IMR-90 (cell line): Measurements from ENCODE around the gene NEURL1. TPM values are rescaled to one million over a fixed set of nuclear protein-coding genes. Genes with fewer than 3 reads are reported as not detected.

Source experiments
- ATAC-seq: fragments of 200-7000 bp; cut with Tn5 transposase; 2 replicates; pipeline ENCODE4 v1.9.1; 2020; ENCODE audit warnings: low read depth, mild to moderate bottlenecking, moderate library complexity
- BruUV-seq: library from RNA; stranded (reverse); fragments of 400-500 nt; replicated peaks from 2 replicates; lab custom pipeline; 2021; lab: Mats Ljungman, UMichigan
- CTCF ChIA-PET: fragments of 300-600 bp; formaldehyde crosslinking; extraction: SDS; loops from one replicate; lab custom pipeline; 2021; ENCODE audit warnings: antibody characterized with exemption; lab: Yijun Ruan, JAX
- POLR2A ChIA-PET: fragments of 300-600 bp; sonication (Branson Sonifier 250); formaldehyde crosslinking; loops from one replicate; lab custom pipeline; 2022; ENCODE audit warnings: antibody characterized with exemption; ENCODE audit not compliant: unreplicated experiment; lab: Charles Lee
- DNase-seq: peaks from one replicate; pipeline ENCODE4 v3.0.0; 2013
- H2AFZ ChIP-seq: replicated peaks from 2 replicates; pipeline ENCODE3; 2013; ENCODE audit warnings: low read length, mild to moderate bottlenecking; ENCODE audit not compliant: poor library complexity
- H2AK5ac ChIP-seq: 2 replicates; pipeline ENCODE4 v1.6.1; 2013; ENCODE audit warnings: low read depth, low read length, inconsistent platforms
- H2AK9ac ChIP-seq: replicated peaks from 2 replicates; pipeline ENCODE3; 2013; ENCODE audit warnings: mild to moderate bottlenecking, low read depth, low read length, moderate library complexity; ENCODE audit not compliant: poor library complexity
- H2BK120ac ChIP-seq: 2 replicates; pipeline ENCODE4 v1.6.1; 2013; ENCODE audit warnings: low read depth, low read length, inconsistent platforms
- H2BK15ac ChIP-seq: 3 replicates; pipeline ENCODE4 v1.6.1; 2013; ENCODE audit warnings: low read depth, low read length, inconsistent platforms
- H2BK20ac ChIP-seq: 2 replicates; pipeline ENCODE4 v1.6.1; 2013; ENCODE audit warnings: low read depth, mild to moderate bottlenecking, inconsistent platforms, low read length, moderate library complexity
- H2BK5ac ChIP-seq: 2 replicates; pipeline ENCODE4 v1.6.1; 2013; ENCODE audit warnings: mild to moderate bottlenecking, low read depth, low read length, inconsistent platforms; ENCODE audit not compliant: poor library complexity, severe bottlenecking
- H3K14ac ChIP-seq: replicated peaks from 2 replicates; pipeline ENCODE4 v1.6.1; 2013; ENCODE audit warnings: low read depth, low read length, inconsistent platforms
- H3K18ac ChIP-seq: 2 replicates; pipeline ENCODE4 v1.6.1; 2013; ENCODE audit warnings: low read depth, low read length, control low read depth
- H3K23ac ChIP-seq: 2 replicates; pipeline ENCODE4 v1.6.1; 2013; ENCODE audit warnings: low read depth, low read length, inconsistent platforms
- H3K27ac ChIP-seq: 2 replicates; pipeline ENCODE4 v1.5.1; 2013; ENCODE audit warnings: mild to moderate bottlenecking, control low read depth, low read length; ENCODE audit not compliant: insufficient read depth
- H3K27me3 ChIP-seq: 2 replicates; pipeline ENCODE4 v1.6.1; 2013; ENCODE audit warnings: low read length; ENCODE audit not compliant: control insufficient read depth, insufficient read depth
- H3K36me3 ChIP-seq: 2 replicates; pipeline ENCODE4 v1.6.1; 2013; ENCODE audit warnings: low read length, mixed read lengths; ENCODE audit not compliant: control insufficient read depth, insufficient read depth
- H3K4ac ChIP-seq: 2 replicates; pipeline ENCODE4 v1.6.1; 2013; ENCODE audit warnings: low read depth, low read length, inconsistent platforms
- H3K4me1 ChIP-seq: 2 replicates; pipeline ENCODE4 v1.6.1; 2013; ENCODE audit warnings: low read length, mixed read lengths; ENCODE audit not compliant: control insufficient read depth, insufficient read depth
- H3K4me2 ChIP-seq: 2 replicates; pipeline ENCODE4 v1.6.1; 2013; ENCODE audit warnings: low read depth, mild to moderate bottlenecking, control low read depth, low read length, moderate library complexity
- H3K4me3 ChIP-seq: 2 replicates; pipeline ENCODE4 v1.5.1; 2013; ENCODE audit warnings: low read depth, mild to moderate bottlenecking, control low read depth, low read length, moderate library complexity; ENCODE audit not compliant: insufficient read depth
- H3K56ac ChIP-seq: 2 replicates; pipeline ENCODE4 v1.6.1; 2013; ENCODE audit warnings: low read length, inconsistent platforms; ENCODE audit not compliant: insufficient read depth; ENCODE audit errors: extremely low read depth
- H3K79me1 ChIP-seq, 2 experiments: 2 replicates each; pipeline ENCODE4 v1.6.1; 2013; ENCODE audit warnings: low read length in 2 of 2, inconsistent platforms in 1 of 2, low read depth in 1 of 2
- H3K9ac ChIP-seq: 2 replicates; pipeline ENCODE4 v1.6.1; 2013; ENCODE audit warnings: low read depth, low read length, control low read depth
- H3K9me1 ChIP-seq: 2 replicates; pipeline ENCODE4 v1.6.1; 2013; ENCODE audit warnings: low read length, inconsistent platforms; ENCODE audit not compliant: insufficient read depth
- H3K9me3 ChIP-seq: 2 replicates; pipeline ENCODE4 v1.6.1; 2013; ENCODE audit warnings: low read length; ENCODE audit not compliant: control insufficient read depth, insufficient read depth
- H4K20me1 ChIP-seq: 2 replicates; pipeline ENCODE4 v1.6.1; 2013; ENCODE audit warnings: low read length, inconsistent platforms; ENCODE audit not compliant: insufficient read depth
- H4K5ac ChIP-seq: 2 replicates; pipeline ENCODE4 v1.6.1; 2013; ENCODE audit warnings: mild to moderate bottlenecking, low read depth, low read length, control low read depth
- H4K8ac ChIP-seq, 2 experiments: 2 replicates each; pipeline ENCODE4 v1.6.1; 2013; ENCODE audit warnings: low read depth in 2 of 2, low read length in 2 of 2, control low read depth in 1 of 2, inconsistent platforms in 1 of 2
- H4K91ac ChIP-seq: 2 replicates; pipeline ENCODE4 v1.6.1; 2013; ENCODE audit warnings: low read depth, low read length, inconsistent platforms; ENCODE audit not compliant: insufficient read depth
- BHLHE40 ChIP-seq: fragments of 150-350 bp; IDR thresholded peaks from 2 replicates; pipeline ENCODE4 v1.6.1; 2016; ENCODE audit warnings: mild to moderate bottlenecking, low read depth, low read length
- CHD1 ChIP-seq: IDR thresholded peaks from 2 replicates; pipeline ENCODE4 v1.6.1; 2012; ENCODE audit warnings: low read depth, low read length, improper control_type of control experiment
- CTCF ChIP-seq: conservative IDR thresholded peaks from 2 replicates; pipeline ENCODE4 v1.5.1; 2012; ENCODE audit warnings: mild to moderate bottlenecking, low read depth, low read length, improper control_type of control experiment
- FOS ChIP-seq: fragments of 150-350 bp; IDR thresholded peaks from 2 replicates; pipeline ENCODE4 v1.6.1; 2016; ENCODE audit warnings: low read depth, low read length
- MAFK ChIP-seq: IDR thresholded peaks from 2 replicates; pipeline ENCODE4 v1.6.1; 2012; ENCODE audit warnings: low read depth, low read length, improper control_type of control experiment
- MAZ ChIP-seq: IDR thresholded peaks from 2 replicates; pipeline ENCODE4 v1.6.1; 2012; ENCODE audit warnings: low read depth, mild to moderate bottlenecking, low read length, improper control_type of control experiment, moderate library complexity, borderline replicate concordance
- MXI1 ChIP-seq: IDR thresholded peaks from 2 replicates; pipeline ENCODE4 v1.6.1; 2012; ENCODE audit warnings: low read depth, mild to moderate bottlenecking, low read length, moderate library complexity, borderline replicate concordance
- NFE2L2 ChIP-seq: fragments of 150-350 bp; IDR thresholded peaks from 2 replicates; pipeline ENCODE4 v1.6.1; 2016; ENCODE audit warnings: low read depth, mild to moderate bottlenecking, low read length
- POLR2A ChIP-seq: IDR thresholded peaks from 2 replicates; pipeline ENCODE4 v1.6.1; 2012; ENCODE audit warnings: mild to moderate bottlenecking, low read depth, low read length
- RCOR1 ChIP-seq: IDR thresholded peaks from 2 replicates; pipeline ENCODE4 v1.6.1; 2012; ENCODE audit warnings: mild to moderate bottlenecking, low read length, improper control_type of control experiment; ENCODE audit not compliant: insufficient replicate concordance
- RFX5 ChIP-seq: IDR thresholded peaks from 2 replicates; pipeline ENCODE4 v1.8.0; 2012; ENCODE audit warnings: low read depth, mild to moderate bottlenecking, low read length, moderate library complexity
- SMC3 ChIP-seq: fragments of 150-350 bp; IDR thresholded peaks from 2 replicates; pipeline ENCODE4 v1.6.1; 2016; ENCODE audit warnings: low read depth, mild to moderate bottlenecking, antibody characterized with exemption, low read length, moderate library complexity
- USF2 ChIP-seq: fragments of 150-350 bp; IDR thresholded peaks from 2 replicates; pipeline ENCODE4 v1.6.1; 2017; ENCODE audit warnings: mild to moderate bottlenecking, antibody characterized with exemption, low read length, low read depth
- WGBS, 2 experiments: methylation state at CpG; one replicate each; pipeline versions ENCODE4 v1.1.5 to v1.1.7; 2013; ENCODE audit warnings: missing lambda C conversion rate in 2 of 2; ENCODE audit not compliant: insufficient read length in 1 of 2; ENCODE audit errors: extremely low coverage in 2 of 2; 5-methylcytosine and 5-hydroxymethylcytosine counted together
- dilution Hi-C: fragments of 300-500 bp; cut with HindIII; formaldehyde crosslinking; loops from one replicate; pipeline ENCODE4 v1.14.3; 2018; ENCODE audit warnings: low sequenced_read_pairs; ENCODE audit not compliant: unreplicated experiment
- in situ Hi-C: fragments of 300-500 bp; cut with MboI; formaldehyde crosslinking; loops from 3 replicates; pipeline ENCODE4 v1.14.3; 2019; ENCODE audit warnings: low sequenced_read_pairs, inconsistent platforms, mixed read lengths
- intact Hi-C: fragments of 100-400 bp; cut with micrococcal nuclease; formaldehyde crosslinking; loops from 2 replicates; pipeline ENCODE4 v1.10.0; 2022
- polyA plus RNA-seq, 3 experiments: library from polyadenylated mRNA; depleted of rRNA; stranded (reverse); fragments of >200 nt; gene quantifications; 2 replicates each; pipeline ENCODE4 v1.2.3, GENCODE V29; 2012; ENCODE audit warnings: low replicate concordance in 1 of 3
- total RNA-seq: library from RNA; depleted of rRNA; stranded (reverse); fragments of >200 nt; gene quantifications from 2 replicates; pipeline ENCODE4 v1.2.3, GENCODE V29; 2012

NEURL1 gene
- total and polyA plus RNA-seq, 2 of the 4 experiments (the other 2 are of a cell fraction): 0.36 to 0.82 TPM

- no peak for TF ChIP-seq USF2
Observed at GRCh38 chr10:103451091-103451813, 42.3 kb upstream of the NEURL1 start (continued).

GRCh38 chr10:103451831-103452505 lies 41.5 kb upstream of the NEURL1 start, which contains the start of gene CALHM2:
Gene CALHM2, minus strand, starts transcription at chr10:103452370. Its CDS starts 2,429 bp downstream, at chr10:103449941.
- Histone ChIP-seq H4K8ac (peak within 1 kb of the TSS; percentile 61 to 93; a peak in 3 of 4 replicates), H3K27me3 (no peaks in the 10 kb centered on the region), H2BK5ac (no peak within 1 kb of the TSS), H3K27ac (peak within 1 kb of the TSS; percentile 25; the same call in 1 of the 2 replicates), H2BK20ac (no peak within 1 kb of the TSS), H3K4ac (peak within 1 kb of the TSS; percentile 87), H4K20me1 (peaks cover 9% of the 10 kb centered on the region; the same call in 1 of the 2 replicates), H3K9me1 (peaks cover 8% of the 10 kb centered on the region), H3K4me1 (peaks cover 11% of the 10 kb centered on the region; the same call in 1 of the 2 replicates), H3K79me1 (peaks cover 0 to 34% of the 10 kb centered on the region in 2 experiments; a peak in 1 of 4 replicates), H2BK120ac (peak within 1 kb of the TSS; percentile 46), H2AFZ (peak within 1 kb of the TSS; percentile 98), H3K18ac (peak within 1 kb of the TSS; percentile 71; the same call in 1 of the 2 replicates), H3K4me3 (peak within 1 kb of the TSS; percentile 49), H3K14ac (peak within 1 kb of the TSS; percentile 90), H3K36me3 (peaks cover 13% of the 10 kb centered on the region), H3K4me2 (peak within 1 kb of the TSS; percentile 86), H2AK9ac (peak within 1 kb of the TSS; percentile 99), H3K9me3 (no peaks in the 10 kb centered on the region), H4K91ac (peak within 1 kb of the TSS; percentile 82), H2BK15ac (peak within 1 kb of the TSS; percentile 35; the same call in 1 of the 3 replicates), H3K56ac (no peak within 1 kb of the TSS), H2AK5ac (peak within 1 kb of the TSS; percentile 94), H3K9ac (peak within 1 kb of the TSS; percentile 43), H3K23ac (peak within 1 kb of the TSS; percentile 79), H4K5ac (peak within 1 kb of the TSS; percentile 92)
- dilution Hi-C loops (no loop called here), intact Hi-C loops (no loop called here), in situ Hi-C loops (no loop called here)
- WGBS, 2 experiments: 8% methylated on average over 10 of the region's 32 CpGs; no CpG with 5 or more reads in 1 of the 2 experiments
- ATAC-seq (peak; percentile 81), DNase-seq (peak; percentile 41)
- ChIA-PET POLR2A (no interaction called here), CTCF (no interaction called here)
- no TSS peak for BruUV-seq
- TF ChIP-seq RCOR1 (no peak), FOS (no peak), NFE2L2 (no peak), CTCF (no peak), MAFK (no peak), CHD1 (no peak), MAZ (no peak; the same call in 1 of the 2 replicates), POLR2A (no peak), BHLHE40 (no peak), RFX5 (no peak), SMC3 (no peak), MXI1 (no peak)
